Measurements from ENCODE around the gene CARD14.
"Not testable (repeated sequence)": the region's sequence is repeated elsewhere in the genome, so short reads cannot be mapped to it uniquely, and the experiment has no call there.

The CARD14 gene

DNA sequence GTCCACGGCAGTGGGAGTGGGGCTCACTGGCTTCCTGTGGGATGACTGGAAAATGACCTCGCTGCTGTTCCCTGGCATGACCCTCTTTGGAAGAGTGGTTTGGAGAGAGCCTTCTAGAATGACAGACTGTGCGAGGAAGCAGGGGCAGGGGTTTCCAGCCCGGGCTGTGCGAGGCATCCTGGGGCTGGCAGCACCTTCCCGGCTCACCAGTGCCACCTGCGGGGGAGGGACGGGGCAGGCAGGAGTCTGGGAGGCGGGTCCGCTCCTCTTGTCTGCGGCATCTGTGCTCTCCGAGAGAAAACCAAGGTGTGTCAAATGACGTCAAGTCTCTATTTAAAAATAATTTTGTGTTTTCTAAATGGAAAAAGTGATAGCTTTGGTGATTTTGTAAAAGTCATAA is 83.0 kb downstream of the CARD14 start:
- Histone ChIP-seq H3K36me3 (no peaks in the 10 kb centered on the region), H3K4me1 (ENCODE audit: control insufficient read depth in 1 of 2, insufficient read depth in 1 of 2, low read depth in 1 of 2, low read length in 1 of 2) (peaks cover 19 to 26% of the 10 kb centered on the region in 2 experiments), H3K4me3 (ENCODE audit: low read depth in 1 of 2, low read length in 1 of 2) (no peak overlapping the region), H3K9me3 (no peaks in the 10 kb centered on the region), H3K27ac (no peak overlapping the region), H3K27me3 (no peaks in the 10 kb centered on the region)
- TF ChIP-seq, protein P1, sequence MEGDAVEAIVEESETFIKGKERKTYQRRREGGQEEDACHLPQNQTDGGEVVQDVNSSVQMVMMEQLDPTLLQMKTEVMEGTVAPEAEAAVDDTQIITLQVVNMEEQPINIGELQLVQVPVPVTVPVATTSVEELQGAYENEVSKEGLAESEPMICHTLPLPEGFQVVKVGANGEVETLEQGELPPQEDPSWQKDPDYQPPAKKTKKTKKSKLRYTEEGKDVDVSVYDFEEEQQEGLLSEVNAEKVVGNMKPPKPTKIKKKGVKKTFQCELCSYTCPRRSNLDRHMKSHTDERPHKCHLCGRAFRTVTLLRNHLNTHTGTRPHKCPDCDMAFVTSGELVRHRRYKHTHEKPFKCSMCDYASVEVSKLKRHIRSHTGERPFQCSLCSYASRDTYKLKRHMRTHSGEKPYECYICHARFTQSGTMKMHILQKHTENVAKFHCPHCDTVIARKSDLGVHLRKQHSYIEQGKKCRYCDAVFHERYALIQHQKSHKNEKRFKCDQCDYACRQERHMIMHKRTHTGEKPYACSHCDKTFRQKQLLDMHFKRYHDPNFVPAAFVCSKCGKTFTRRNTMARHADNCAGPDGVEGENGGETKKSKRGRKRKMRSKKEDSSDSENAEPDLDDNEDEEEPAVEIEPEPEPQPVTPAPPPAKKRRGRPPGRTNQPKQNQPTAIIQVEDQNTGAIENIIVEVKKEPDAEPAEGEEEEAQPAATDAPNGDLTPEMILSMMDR (IDR thresholded peaks at IDR 0.05), result peak; percentile 65

DNA sequence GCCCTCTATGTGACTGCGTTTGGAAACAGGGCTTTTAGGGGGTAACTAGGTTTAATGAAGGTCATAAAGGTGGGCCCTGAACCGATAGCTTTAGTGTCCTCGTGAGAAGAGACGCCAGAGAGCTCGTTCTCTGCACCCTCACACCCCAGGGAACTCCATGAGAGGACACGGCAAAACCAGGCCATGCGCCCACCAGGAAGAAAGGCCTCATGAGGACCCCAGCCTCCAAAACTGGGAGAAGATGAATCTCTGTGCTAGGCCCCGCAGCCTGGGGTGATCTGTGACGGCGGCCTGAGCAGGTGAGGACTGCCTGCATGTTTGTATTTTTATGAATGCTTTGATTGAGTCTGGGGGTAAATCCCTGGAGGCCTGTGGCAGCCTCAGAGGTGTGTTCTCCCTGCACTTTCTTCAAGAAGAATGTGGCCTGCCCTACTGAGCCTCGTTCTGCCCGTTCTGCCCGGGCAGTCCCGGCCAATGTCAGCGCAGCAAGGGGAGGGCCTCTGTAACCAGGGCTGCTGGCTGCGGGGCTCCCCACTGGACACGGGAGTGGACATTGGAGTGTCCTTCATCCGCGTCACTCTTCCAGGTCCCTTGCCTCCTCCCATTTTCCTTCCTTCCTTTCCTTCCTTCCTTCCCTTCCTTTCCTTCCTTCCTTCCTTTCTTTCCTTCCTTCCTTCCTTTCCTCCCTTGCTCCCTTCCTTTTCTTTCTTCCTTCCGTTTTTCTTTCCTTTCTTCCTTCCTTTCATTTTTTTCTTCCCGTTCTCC is 84.0 kb downstream of the CARD14 start:
- Histone ChIP-seq H3K9me3 (no peaks in the 10 kb centered on the region), H3K36me3 (no peaks in the 10 kb centered on the region), H3K4me3 (ENCODE audit: low read depth in 1 of 2, low read length in 1 of 2) (no peak overlapping the region), H3K27ac (peak overlapping the region; percentile 84), H3K4me1 (ENCODE audit: control insufficient read depth in 1 of 2, insufficient read depth in 1 of 2, low read depth in 1 of 2, low read length in 1 of 2) (peaks cover 19 to 26% of the 10 kb centered on the region in 2 experiments), H3K27me3 (no peaks in the 10 kb centered on the region)
- TF ChIP-seq, protein P1 (IDR thresholded peaks at IDR 0.05), result no peak

DNA sequence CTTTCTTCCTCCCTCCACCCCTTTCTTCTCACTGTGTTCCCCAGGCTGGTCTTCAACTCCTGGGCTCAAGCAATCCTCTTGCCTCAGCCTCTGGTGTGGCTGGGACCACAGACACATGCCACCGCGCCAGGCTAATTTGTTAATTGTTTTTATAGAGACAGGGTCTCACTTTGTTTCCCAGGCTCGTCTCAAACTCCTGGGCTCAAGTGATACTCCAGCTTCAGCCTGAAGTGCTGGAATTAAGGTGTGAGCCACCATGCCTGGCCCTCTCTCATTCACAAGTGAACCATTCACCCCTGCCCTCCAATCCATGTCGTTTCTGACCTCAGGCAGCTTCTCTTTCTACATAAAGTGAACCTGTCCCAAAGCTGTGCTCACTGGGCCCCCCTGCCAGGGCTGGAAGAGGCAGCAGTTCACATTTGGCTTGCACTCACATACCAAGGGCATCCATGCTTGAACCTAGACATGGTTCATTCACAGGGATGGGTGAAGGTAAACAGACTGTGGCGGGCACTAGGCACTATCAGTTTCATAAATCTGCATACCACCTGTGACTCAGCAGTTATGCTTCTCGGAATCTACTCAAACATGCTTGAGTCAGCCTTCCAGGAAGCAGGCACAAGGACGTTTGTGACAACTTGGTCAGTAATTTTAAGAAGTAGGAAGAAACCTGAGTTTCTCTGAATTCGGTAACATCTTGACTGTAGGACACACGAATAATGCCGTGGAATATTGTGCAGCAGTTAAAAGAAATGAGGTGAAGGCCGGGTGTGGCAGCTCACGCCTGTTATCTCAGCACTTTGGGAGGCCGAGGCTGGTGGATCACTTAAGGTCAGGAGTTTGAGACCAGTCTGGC is 84.8 kb downstream of the CARD14 start:
- peaks cover 3% of the 10 kb centered on the region for H3K27me3 ChIP-seq
- H3K9me3 ChIP-seq, result no peaks in the 10 kb centered on the region
- no peaks in the 10 kb centered on the region for H3K36me3 ChIP-seq
- H3K4me3 ChIP-seq (ENCODE audit: low read depth in 1 of 2, low read length in 1 of 2), result peak overlapping the region in 1 of 2 experiments; percentile 49
- TF ChIP-seq, protein P1 (IDR thresholded peaks at IDR 0.05), result no peak
- peaks cover 21 to 30% of the 10 kb centered on the region in 2 experiments for H3K4me1 ChIP-seq (ENCODE audit: control insufficient read depth in 1 of 2, insufficient read depth in 1 of 2, low read depth in 1 of 2, low read length in 1 of 2)
- H3K27ac ChIP-seq, result peak overlapping the region; percentile 84

DNA sequence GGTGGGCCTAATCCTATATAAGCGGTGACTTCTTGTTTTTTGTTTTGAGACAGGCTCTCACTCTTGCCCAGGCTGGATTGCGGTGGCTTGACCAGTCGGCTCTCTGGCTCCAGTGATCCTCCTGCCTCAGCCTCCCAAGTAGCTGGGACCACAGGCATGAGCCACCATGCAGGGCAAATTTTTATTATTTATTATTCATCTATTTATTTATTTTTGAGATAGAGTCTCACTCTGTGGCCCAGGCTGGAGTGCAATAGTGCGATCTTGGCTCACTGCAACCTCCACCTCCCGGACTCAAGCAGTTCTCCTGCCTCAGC is 86.2 kb downstream of the CARD14 start:
- H3K4me3 ChIP-seq (ENCODE audit: low read depth in 1 of 2, low read length in 1 of 2), result no peak overlapping the region
- TF ChIP-seq, protein P1 (IDR thresholded peaks at IDR 0.05), result no peak
- no peaks in the 10 kb centered on the region for H3K36me3 ChIP-seq
- peaks cover 5% of the 10 kb centered on the region for H3K27me3 ChIP-seq
- no peak overlapping the region for H3K27ac ChIP-seq
- no peaks in the 10 kb centered on the region for H3K9me3 ChIP-seq
- H3K4me1 ChIP-seq (ENCODE audit: control insufficient read depth in 1 of 2, insufficient read depth in 1 of 2, low read depth in 1 of 2, low read length in 1 of 2), result peaks cover 26 to 34% of the 10 kb centered on the region in 2 experiments

DNA sequence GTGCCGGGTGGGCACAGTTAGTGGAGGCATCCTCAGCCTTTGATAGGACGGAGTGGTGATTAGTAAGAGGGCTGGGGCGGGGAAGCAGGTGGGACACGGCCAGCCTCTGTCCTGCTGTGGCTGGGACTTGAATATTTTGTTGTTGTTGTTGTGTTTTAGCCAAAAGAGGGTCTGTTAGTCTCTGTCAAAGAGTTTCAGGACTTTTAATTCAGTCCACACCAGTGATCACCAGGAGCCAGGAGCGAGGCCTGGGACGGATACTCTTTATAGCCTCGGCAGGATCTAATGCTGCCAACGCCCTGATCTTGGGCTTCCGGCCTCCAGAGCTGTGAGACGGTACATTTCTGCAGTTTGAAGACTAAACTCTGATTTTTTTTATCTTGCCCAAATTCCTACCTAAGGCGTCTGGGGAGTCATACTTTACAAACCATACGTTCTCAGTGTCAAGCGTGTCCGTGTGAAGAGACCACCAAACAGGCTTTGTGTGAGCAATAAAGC is 87.9 kb downstream of the CARD14 start:
- H3K27me3 ChIP-seq, result peaks cover 5% of the 10 kb centered on the region
- no peaks in the 10 kb centered on the region for H3K36me3 ChIP-seq
- no peak overlapping the region for H3K27ac ChIP-seq
- H3K9me3 ChIP-seq, result no peaks in the 10 kb centered on the region
- TF ChIP-seq, protein P1 (IDR thresholded peaks at IDR 0.05), result no peak
- no peak overlapping the region for H3K4me3 ChIP-seq (ENCODE audit: low read depth in 1 of 2, low read length in 1 of 2)
- peaks cover 42 to 50% of the 10 kb centered on the region in 2 experiments for H3K4me1 ChIP-seq (ENCODE audit: control insufficient read depth in 1 of 2, insufficient read depth in 1 of 2, low read depth in 1 of 2, low read length in 1 of 2)

DNA sequence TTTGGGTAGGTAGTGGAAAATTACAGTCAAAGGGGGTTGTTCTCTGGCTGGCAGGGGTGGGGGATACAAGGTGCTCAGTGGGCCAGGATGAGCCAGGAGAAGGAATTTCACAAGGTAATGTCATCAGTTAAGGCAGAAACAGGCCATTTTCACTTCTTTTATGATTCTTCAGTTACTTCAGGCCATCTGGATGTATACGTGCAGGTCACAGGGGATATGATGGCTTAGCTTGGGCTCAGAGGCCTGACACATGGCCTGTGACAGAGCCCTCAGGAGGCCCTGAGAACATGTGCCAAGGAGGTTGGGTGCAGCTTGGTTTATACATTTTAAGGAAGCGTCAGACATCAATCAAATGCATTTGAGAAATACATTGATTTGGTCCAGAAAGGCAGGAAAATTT is 88.5 kb downstream of the CARD14 start:
- not testable (repeated sequence) for H3K27me3 ChIP-seq; H3K4me3 ChIP-seq (ENCODE audit: low read depth in 1 of 2, low read length in 1 of 2); H3K9me3 ChIP-seq; H3K36me3 ChIP-seq
- peak overlapping the region; percentile 88 for H3K27ac ChIP-seq
- peaks cover 47 to 55% of the 10 kb centered on the region in 2 experiments for H3K4me1 ChIP-seq (ENCODE audit: control insufficient read depth in 1 of 2, insufficient read depth in 1 of 2, low read depth in 1 of 2, low read length in 1 of 2)
